ENCODE results near the gene NRXN2.

NRXN2 gene

DNA sequence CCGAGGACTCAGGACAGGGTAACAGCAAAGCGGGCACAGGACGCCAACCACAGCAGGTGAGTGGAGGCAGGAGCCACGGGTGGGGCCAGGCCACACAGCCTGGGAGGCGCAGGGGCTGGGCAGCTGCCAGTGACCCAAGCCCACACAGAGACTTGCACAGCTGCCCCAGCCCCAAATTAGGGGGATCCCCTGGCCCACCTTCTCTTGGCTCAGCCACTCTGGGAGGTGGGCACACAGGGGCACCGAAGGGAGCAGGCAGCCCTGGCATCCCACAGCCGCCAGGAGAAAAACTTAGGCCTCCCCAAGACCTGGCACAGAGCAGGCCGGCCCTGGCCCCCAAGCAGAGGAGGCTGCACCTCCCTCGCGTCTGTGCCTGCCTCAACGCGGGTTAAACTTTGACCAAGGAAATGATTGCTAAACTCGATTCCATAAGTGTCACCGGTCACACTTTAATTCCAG, 132.2 kb downstream of the NRXN2 start, which contains the start of gene SLC22A12:
SLC22A12 (plus strand) TSS at position 458 of the 459 bp plus-strand sequence. CDS start 337 bp downstream, outside the sequence.
- DNase-seq (ENCODE audit: low spot score): no peak

DNA sequence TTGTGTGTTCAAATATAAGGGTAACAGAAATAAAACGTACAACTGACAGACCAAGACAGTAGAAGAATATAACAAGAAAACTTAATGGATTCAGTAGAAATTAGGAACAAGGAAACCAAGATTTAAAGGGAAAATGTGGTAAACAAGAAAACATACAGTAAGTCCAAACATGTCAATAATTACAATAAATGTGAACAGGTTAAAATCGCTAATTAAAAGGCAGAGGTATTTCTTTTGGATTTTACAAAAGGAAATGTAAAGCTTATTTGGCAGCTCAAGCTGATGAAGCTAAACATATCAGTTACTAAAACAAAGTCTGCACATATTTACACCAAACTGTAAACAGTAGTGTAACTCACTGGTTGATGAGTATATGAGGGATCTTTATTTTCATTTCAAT, 134.3 kb downstream of the NRXN2 start:
- no peak for DNase-seq (ENCODE audit: low spot score)

DNA sequence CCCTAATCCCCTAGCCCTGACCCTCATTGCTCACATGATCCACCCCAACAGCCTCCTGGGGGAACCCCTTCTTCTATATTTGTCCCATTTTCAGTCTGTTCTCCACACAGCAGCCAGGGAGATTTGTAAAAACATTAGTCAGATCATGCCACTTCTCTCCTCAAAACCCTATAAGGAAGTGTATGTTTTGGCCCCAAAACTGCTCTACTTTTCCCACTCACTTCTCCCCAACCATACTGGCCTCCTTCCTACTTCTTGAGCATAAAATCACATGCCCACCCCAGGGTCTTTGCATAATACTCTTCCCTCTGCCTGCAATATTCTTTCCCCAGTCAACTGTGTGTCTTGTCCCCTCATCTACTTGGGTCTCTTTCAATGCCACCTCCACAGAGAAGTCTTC, 136.6 kb downstream of the NRXN2 start:
- no peak for DNase-seq (ENCODE audit: low spot score)

DNA sequence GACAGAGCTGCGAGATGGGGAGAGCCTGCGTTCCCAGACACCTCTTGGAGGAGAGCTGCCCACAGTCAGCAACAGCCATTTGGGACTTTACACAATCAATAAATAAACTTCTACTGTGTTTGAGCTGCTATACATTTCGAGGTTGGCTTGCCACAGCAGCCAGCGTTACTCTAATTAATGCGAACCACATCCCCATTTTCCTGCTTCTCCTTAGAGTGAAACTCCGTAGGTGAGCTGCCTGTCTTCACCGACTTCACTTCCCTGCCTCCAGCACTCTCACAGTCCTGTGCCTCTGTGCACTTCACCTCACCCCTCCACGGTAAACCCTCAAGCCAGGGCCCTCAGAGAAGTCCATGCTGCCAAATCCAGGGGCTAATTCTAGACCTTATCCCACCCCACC, 137.8 kb downstream of the NRXN2 start:
- no peak for DNase-seq (ENCODE audit: low spot score)

DNA sequence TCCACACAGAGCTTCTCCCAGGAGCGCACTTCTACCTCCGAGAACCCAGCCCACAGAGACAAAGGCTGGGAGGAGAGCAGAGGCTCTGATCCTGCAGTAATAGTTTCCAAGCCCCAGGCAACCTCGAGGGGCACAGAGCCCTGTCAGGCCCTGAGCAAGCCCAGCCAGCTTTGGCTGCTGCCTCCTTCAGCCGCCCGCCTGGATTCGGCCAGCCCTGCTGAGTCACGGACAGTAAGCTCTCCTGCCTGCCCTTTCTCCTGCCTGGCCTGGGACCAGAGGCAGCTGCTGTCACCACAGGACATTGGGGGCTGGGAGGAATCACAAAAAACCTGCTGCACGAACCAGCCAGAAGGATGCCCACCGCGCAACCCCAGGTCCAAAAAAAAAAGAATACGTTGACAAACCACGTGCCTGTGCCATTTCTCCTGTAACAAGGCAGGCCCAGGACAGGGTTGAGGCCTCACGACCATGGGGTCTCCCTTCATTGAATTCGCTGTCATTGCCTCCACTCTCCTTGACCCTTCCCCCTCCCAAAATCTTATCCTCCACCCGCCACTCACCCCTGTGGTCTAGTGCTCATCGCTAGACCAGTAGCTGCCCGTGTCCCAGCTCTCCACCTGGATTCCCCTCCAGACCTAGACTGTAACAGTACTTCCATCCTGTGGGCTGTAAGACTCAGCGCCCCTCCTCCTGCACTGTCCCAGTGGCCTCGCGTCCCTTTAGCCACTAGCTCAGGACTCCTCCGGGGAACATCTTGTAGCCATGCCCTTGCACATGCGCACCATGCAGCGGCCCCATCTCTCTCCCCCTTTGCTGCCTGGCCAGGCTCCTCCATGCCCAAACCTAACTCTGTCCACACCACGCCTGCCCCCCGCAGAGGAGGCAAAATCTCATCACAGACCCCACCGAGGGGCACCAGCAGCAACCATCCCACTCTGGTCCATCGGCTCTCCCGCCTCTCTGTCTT, 139.4 kb downstream of the NRXN2 start:
- peak; percentile 52 for DNase-seq (ENCODE audit: low spot score)

DNA sequence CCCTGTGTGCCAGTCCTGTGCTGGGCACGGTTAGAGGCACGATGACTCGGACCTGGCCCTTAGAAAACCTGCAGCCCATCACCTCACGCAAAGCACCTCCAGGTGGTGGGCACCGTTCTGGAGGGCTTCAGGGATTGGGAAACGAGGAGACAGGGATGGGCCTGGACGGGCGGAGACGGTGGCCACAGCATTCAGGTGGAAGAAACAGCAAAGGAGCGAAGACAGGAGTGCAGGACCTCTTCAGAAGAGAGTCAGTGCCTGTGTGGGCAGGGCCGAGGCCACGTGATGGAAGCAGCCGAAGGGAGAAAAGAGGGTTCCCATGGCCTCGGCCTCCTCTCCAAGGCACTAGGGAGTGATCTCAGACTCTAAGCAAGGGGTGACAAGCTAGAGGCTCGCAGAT, 140.1 kb downstream of the NRXN2 start:
- no peak for DNase-seq (ENCODE audit: low spot score)

DNA sequence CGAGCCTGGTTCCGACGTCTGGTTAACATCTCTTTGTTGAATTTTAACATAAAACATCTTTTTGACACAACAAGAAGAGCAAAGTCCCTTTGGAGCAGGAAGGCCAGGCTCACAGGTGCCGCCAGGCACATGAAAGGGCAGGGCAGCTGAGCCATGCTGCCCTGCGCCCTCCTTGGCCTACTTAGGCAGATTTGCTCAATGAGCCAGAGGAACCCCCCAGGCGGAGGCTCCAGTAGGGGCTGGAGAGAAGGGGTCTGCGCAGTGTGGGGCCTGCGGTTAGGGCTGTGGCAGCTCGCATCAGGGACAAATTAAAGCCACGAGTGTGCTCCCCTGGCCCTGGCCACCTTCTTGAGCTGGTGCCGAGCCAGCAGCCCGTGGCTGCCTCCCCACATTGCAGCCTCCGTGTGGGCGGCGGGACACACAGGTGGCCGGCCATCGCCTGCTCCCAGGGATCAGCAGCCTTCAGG, 141.9 kb downstream of the NRXN2 start:
- DNase-seq (ENCODE audit: low spot score): no peak

DNA sequence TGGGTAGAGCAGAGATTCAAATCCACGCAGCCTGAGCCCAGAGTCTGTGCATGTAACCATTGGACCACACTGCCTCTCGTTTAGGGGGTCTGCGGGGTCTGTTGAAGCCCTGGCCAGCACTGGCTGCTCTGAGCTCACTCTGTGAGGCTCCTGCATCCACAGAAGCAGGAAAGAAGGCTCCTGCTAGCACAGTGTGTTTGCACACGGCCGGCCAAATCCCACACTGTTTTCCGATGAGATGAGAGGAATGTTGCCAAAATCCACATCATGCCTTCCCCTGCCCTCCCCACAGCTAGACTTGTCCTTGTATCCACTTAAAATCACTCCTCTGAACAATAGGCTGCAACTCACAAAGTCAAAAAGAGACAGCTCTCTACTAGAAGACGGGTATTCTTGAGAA, 142.6 kb downstream of the NRXN2 start:
- no peak for DNase-seq (ENCODE audit: low spot score)

DNA sequence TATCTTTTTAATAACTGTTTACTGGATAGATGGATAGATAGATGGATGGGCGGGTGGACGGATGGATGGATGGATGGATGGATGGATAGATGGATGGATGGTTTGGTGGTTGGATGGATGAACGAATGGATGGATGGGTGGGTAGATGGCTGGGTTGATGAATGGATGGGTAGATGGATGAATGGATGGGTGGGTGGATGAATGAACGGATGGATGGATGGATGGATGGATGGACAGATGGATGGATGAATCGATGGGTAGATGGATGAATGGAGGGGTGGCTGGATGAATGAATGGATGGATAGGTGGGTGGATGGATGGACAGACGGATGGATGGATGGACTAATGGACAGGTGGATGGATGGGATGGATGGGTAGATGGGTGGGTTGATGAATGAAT, 145.8 kb downstream of the NRXN2 start:
- DNase-seq (ENCODE audit: low spot score): no peak

DNA sequence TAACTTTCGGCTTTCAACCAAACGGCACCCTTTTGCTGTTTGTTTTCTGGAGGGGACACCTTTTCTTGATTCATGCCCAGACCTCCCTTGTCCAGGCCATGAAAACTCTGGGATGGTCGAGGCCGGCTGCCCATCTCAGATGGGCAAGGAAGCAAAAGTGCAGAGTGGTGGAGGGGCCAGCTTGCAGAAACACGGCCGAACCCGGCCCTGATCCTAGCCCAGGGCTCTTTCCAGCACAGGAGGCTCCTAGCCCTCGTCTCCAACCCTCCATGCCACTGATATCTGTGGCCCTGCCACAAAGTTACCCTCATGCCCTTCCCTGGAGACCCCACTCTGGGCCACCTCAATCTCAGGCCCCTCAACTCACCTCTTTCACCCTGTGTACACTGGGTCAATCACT, 150.9 kb downstream of the NRXN2 start:
- DNase-seq (ENCODE audit: low spot score): no peak

DNA sequence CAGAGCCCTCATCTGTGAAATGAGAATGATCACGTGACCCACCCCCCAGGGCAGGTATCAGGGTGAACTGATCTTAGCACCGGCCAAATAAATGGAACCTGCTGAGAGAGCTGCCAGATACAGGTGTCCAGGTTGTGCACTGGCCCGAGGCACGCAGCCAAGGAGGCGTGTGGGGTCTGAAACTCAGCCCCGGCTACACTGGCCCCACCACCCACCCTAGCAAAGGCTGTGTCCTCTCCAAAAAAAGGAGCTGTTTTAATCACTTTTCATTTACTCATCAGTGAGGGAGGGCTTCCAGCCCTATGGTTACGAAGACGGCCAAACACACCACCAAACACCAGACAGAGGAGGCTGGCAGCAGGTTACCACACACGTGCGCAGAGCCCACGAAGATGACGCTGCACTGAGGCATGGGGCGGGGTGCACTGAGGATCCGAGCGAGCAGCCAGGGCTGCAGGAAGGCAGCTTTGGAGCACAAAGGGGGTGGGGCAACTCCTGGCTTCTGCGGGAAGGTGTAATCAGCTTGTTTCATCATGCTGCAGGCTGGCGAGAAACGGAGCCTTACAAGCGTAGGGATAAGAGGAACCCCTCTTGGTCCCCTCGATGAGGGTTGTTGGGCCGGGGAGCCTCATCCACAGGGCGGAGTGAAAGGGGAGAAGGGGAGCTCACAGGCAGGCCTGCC, 151.4 kb downstream of the NRXN2 start:
- no peak for DNase-seq (ENCODE audit: low spot score)

DNA sequence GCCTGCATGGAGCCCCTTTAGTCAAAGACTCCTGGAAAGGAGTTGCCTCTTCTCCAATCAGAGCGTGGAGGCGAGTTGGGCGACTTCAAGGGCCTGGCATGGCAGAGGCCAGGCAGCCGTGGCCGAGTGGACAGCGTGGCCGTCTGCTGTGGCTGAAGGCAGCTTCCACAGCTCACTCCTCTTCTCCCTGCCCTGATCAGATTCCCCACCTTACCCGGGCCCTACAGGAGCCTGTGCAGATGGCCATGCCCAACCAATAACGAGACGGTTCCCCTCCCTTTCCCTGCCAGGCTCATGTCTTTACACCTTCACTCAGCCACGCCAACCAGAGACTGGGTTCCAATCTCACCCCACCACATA, 152.0 kb downstream of the NRXN2 start:
- no peak for DNase-seq (ENCODE audit: low spot score)

DNA sequence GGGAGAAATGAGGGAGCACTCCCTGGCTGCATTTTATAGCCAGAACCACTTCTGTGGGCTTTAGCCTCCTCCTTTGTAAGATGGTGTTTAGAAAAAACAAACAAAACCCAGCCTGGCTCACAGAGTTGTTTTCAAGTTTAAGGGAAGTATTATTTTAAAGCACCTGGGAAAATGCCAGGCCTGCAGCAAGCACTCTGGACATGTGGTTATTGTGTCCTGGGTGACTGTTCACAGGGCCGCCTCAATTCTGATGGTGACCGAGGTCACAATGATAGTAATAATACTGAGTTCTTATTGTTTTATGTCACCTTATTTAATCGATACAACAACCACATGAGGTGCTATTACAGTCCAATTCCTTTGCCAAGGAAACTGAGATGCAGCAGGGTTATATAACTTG, 152.7 kb downstream of the NRXN2 start:
- DNase-seq (ENCODE audit: low spot score): no peak

DNA sequence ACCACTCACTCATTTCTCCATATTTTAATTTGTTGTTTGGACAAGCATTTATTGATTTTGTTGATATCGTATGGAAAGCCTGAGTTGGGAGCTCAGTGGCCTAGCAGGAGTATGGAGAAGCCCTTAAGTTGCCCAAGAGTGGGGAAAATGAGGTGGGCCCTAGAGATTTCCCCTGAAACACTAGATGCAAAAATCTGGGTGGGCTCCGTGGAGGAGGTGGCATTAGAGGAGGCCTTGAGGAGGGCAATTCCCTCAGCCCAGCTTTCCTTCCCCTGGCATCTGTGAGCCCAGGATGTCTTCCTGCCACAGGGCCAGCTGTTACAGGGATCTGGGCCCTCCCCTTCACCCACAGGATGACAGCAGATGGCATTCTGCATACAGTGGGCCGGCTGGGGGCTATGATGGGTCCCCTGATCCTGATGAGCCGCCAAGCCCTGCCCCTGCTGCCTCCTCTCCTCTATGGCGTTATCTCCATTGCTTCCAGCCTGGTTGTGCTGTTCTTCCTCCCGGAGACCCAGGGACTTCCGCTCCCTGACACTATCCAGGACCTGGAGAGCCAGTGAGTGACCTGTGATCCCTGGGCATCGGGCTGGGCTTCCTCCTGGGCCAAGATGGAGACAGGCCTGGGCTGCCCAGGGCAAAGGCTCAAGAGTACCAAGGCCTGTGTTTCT, 153.6 kb downstream of the NRXN2 start:
- DNase-seq (ENCODE audit: low spot score): no peak

DNA sequence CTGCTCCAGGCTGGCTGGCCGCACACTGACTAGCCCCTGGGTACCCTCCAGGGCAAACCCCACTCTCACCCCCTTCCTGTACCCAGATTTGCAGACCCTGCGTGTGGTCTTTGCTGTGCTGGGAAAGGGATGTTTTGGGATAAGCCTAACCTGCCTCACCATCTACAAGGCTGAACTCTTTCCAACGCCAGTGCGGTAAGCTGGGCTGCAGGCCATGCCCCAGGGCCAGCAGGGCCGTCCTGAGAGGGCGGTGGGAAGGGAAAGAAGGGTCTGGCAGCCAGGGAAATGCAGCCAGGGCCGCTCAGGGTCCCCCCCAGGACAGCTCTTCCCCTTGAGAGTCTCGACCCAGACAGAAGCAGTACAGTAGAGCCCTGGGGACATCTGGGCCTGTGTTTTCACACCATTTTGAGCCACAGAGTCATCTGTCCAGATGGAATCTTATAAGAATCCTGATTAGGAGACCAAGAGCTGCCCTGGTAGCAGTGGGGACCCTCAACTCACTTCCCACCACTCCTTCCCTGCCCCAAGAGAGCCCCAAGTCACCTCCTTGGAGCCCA, 154.3 kb downstream of the NRXN2 start:
- no peak for DNase-seq (ENCODE audit: low spot score)

DNA sequence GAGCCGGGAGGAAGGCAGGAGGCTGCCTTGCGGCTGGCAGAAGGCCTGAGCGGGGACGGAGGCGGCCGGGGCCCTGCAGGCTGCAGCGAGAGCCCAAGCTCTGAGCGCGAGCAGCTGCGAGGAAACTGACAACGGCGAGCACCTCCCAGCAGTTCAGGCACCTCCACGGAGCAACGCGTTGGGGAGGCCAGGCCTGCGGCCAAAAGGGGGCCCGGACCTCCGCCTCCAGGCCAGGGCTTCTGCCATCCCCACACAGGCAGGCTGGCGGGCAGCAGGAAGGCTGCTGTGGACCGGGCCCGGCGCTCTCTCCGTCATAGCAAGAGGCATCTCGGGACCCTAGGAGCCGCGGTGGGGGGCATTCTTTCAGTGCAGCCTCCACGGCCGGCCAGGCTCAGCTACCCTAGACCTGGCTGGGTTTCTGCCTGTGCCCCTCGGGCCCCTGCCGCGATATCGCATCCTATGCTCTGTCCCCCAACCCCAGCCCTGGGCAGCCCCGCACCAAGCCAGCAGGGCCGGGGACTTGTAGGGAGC, 154.9 kb downstream of the NRXN2 start:
- DNase-seq (ENCODE audit: low spot score): no peak

DNA sequence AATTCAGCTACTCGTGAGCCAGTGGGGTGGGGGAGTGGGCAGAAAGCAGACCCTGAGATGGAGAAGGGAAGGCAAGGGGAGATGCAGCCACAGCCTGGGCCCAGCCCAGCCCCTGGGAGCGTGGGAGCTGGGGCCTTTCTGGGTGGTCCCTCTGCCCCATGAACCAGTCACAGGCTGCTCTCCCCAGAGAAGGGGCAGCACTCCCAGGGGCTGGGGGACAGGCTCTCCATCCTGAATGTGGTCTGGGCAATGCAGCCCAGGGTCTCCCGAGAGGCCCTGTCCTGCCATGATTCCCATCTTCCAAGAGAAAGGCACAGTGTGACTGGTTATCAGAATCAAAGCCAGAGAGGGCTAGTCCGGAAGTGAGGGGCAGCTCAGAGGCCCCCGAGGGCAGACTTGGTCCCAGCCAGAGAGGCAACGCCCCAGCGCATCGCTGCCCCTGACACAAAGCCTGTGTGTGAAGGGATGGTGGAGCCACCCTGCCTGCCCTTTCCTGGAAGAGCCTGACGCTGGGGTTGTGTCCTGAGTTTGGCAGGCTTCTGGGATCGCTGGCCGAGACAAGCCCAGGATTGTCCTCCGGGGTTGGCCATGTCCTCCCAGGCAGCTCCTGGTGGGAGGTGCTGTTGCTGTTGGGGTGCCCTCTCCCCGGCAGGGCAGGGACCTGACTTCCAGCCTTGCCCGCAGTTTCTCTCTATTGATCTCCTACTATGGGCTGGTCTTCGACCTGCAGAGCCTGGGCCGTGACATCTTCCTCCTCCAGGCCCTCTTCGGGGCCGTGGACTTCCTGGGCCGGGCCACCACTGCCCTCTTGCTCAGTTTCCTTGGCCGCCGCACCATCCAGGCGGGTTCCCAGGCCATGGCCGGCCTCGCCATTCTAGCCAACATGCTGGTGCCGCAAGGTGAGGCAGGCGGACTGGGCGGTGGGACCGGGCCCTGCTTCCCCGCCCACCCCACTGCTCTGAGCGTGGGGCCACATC, 155.8 kb downstream of the NRXN2 start:
- no peak for DNase-seq (ENCODE audit: low spot score)

DNA sequence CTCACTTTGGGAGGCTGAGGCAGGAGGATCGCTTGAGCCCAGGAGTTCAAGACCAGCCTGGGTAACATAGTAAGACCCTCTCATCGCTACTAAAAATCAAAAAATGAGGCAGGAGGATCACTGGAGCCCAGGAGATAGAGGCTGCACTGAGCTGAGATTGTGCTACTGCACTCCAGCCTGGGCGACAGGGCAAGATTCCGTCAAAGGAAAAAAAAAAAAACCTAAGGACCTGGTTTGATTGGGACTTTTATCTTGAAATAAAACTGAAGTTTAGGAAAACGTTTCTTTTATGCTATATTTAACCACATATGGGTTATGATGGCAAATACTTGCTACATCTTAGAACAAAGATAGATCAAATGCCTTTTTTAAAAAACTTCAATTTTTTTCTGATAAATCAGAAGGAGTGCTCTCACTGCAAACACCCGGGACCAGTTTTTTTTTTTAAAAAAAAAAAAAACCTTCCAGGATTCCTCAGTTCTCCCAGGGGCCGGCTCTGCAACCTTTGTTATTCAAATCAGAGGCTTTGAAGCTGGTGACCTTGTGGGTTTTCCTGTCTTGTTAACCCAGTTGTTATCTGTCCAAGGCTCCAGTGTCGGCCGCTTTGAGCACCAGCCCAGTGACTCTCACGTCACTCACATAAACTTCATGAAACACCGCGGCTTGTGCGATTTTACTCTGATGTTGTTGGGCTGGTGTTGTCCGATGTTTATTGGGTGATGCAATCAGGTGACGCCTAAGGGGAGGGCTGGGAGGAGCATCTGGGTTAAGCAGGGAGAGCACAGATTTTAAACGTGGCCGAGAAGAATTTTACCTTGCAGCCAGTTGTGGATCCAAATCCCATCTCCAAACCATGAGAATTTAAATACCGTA, 156.7 kb downstream of the NRXN2 start:
- DNase-seq (ENCODE audit: low spot score): peak; percentile 92
